H1 (cell line): ENCODE results near the gene TMEM266. TPM values are rescaled to one million over a fixed set of nuclear protein-coding genes. Genes with fewer than 3 reads are reported as not detected.

ENCODE experiments used
- CTBP2 ChIP-seq: IDR thresholded peaks from 2 replicates; pipeline ENCODE4 v1.7.0; 2011; ENCODE audit warnings: borderline replicate concordance, mild to moderate bottlenecking, moderate library complexity, mixed read lengths, low read length; ENCODE audit not compliant: insufficient read depth, insufficient read length
- FOSL1 ChIP-seq: IDR thresholded peaks from 2 replicates; pipeline ENCODE4 v1.6.1; 2011; ENCODE audit warnings: mild to moderate bottlenecking, low read depth, low read length, moderate library complexity; ENCODE audit not compliant: insufficient read depth
- HDAC2 ChIP-seq, 2 experiments: fragments of 300-600 bp in 1 of 2; sonication (generic) in 1 of 2; IDR thresholded peaks; 2 replicates each; pipeline ENCODE4 v1.6.1; 2011 to 2012; ENCODE audit warnings: low read depth in 2 of 2, low read length in 2 of 2, mild to moderate bottlenecking in 2 of 2, moderate library complexity in 2 of 2, borderline replicate concordance in 1 of 2, inconsistent platforms in 1 of 2
- JUN ChIP-seq: IDR thresholded peaks from 2 replicates; pipeline ENCODE4 v1.6.1; 2011; ENCODE audit warnings: low read depth, mild to moderate bottlenecking, improper control_type of control experiment, low read length
- polyA plus RNA-seq, 7 experiments: library from polyadenylated mRNA; depleted of rRNA in 3 of 7; stranded (reverse) in 5 of 7; unstranded in 2 of 7; fragments of >200 nt in 5 of 7; fragments of 200-250 nt in 2 of 7; gene quantifications; 1 replicate in 5 of 7; 2 replicates in 1 of 7; 4 replicates in 1 of 7; pipeline versions ENCODE4 v1.2.1 to v1.2.3, GENCODE V29; 2011 to 2013; ENCODE audit warnings: missing spikeins in 2 of 7, mixed read lengths in 2 of 7
- total RNA-seq: library from RNA; stranded (reverse); fragmentation: NEBNext Ultra II Directional; extraction: Animal tissue kit (Norgen Biotek cat#: 25700); gene quantifications from 2 replicates; pipeline ENCODE4 v1.2.1, GENCODE V29; 2021
- TF ChIP-seq, protein P1 (sequence below): IDR thresholded peaks from 2 replicates; pipeline ENCODE4 v1.6.1; 2012; ENCODE audit warnings: inconsistent platforms

The TMEM266 gene
- total and polyA plus RNA-seq, 2 of the 8 experiments (the other 6 are each of a cell fraction or from before 2014, with no cell fraction given), result 2.6 TPM

DNA sequence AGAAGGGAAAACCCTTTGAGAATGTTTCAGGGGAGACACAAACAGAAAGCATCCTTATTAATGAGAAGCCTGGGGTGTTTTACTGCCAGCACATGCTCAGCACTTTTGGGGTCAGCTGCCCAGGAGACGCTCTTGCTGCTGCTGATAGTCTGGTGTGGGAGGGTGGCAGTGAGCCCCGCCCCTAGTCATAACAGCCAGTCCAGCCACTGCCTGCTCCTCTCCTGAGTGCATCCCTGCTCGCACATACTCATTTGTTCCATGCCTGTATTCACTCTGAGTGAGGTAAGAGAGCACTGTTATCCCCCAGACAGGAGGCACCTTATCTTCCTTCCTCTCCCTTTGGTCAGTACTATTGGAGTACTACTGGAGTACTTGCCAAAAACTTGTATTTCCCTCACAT, 150.2 kb downstream of the TMEM266 start (continued):
- TF ChIP-seq CTBP2 (no peak), HDAC2 (IDR thresholded peaks at IDR 0.05; ENCODE audit: borderline replicate concordance in 1 of 2, low read depth in 2 of 2, low read length in 2 of 2) (no peak), JUN (no peak), FOSL1 (no peak)
- TF ChIP-seq, protein P1, sequence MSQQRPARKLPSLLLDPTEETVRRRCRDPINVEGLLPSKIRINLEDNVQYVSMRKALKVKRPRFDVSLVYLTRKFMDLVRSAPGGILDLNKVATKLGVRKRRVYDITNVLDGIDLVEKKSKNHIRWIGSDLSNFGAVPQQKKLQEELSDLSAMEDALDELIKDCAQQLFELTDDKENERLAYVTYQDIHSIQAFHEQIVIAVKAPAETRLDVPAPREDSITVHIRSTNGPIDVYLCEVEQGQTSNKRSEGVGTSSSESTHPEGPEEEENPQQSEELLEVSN, result no peak
